MM.1S (cell line): ENCODE results near the gene PRKAG2.

Experiments
- DNase-seq: peaks from one replicate; pipeline ENCODE4 v3.0.0-alpha.2; 2015
- H2AFZ ChIP-seq: fragments of 300-600 bp; sonication (generic); 2 replicates; pipeline ENCODE4 v1.6.0; 2016; ENCODE audit warnings: antibody characterized with exemption, low read length
- H3F3A ChIP-seq: fragments of 300-600 bp; sonication (generic); 2 replicates; pipeline ENCODE4 v1.6.1; 2016; ENCODE audit warnings: mild to moderate bottlenecking, antibody characterized with exemption, low read length, moderate library complexity, mixed read lengths; ENCODE audit not compliant: insufficient read depth
- H3K27ac ChIP-seq: fragments of 300-600 bp; sonication (generic); 2 replicates; pipeline ENCODE4 v1.5.1; 2016; ENCODE audit warnings: mild to moderate bottlenecking, low read length
- H3K27me3 ChIP-seq: fragments of 300-600 bp; sonication (generic); replicated peaks from 2 replicates; pipeline ENCODE4 v1.6.0; 2016; ENCODE audit warnings: low read length; ENCODE audit not compliant: insufficient read depth
- H3K36me3 ChIP-seq: fragments of 300-600 bp; sonication (generic); replicated peaks from 2 replicates; pipeline ENCODE4 v1.6.1; 2016; ENCODE audit warnings: mild to moderate bottlenecking, low read length, mixed read lengths; ENCODE audit not compliant: insufficient read depth
- H3K4me1 ChIP-seq: fragments of 300-600 bp; sonication (generic); 2 replicates; pipeline ENCODE4 v1.6.1; 2016; ENCODE audit warnings: low read length, mixed read lengths
- H3K4me2 ChIP-seq: fragments of 300-600 bp; sonication (generic); 2 replicates; pipeline ENCODE4 v1.6.0; 2016; ENCODE audit warnings: low read depth, low read length
- H3K4me3 ChIP-seq: fragments of 300-600 bp; sonication (generic); 2 replicates; pipeline ENCODE4 v1.5.1; 2016; ENCODE audit warnings: low read length, mixed read lengths
- H3K79me2 ChIP-seq: fragments of 300-600 bp; sonication (generic); 2 replicates; pipeline ENCODE4 v1.6.1; 2016; ENCODE audit warnings: mixed run types, low read length, mixed read lengths
- H3K9ac ChIP-seq: fragments of 300-600 bp; sonication (generic); 2 replicates; pipeline ENCODE4 v1.6.1; 2016; ENCODE audit warnings: low read length, mixed read lengths
- H3K9me2 ChIP-seq: fragments of 300-600 bp; sonication (generic); replicated peaks from 2 replicates; pipeline ENCODE4 v1.6.1; 2016; ENCODE audit warnings: mild to moderate bottlenecking, low read length, mixed read lengths; ENCODE audit not compliant: insufficient read depth
- H3K9me3 ChIP-seq: fragments of 300-600 bp; sonication (generic); replicated peaks from 2 replicates; pipeline ENCODE4 v1.6.1; 2016; ENCODE audit warnings: mild to moderate bottlenecking, low read length, mixed read lengths; ENCODE audit not compliant: insufficient read depth
- H4K20me1 ChIP-seq: fragments of 300-600 bp; sonication (generic); 2 replicates; pipeline ENCODE4 v1.6.1; 2016; ENCODE audit warnings: mild to moderate bottlenecking, low read length, moderate library complexity, mixed read lengths; ENCODE audit not compliant: insufficient read depth
- EZH2 ChIP-seq: fragments of 300-600 bp; sonication (generic); optimal IDR thresholded peaks from 2 replicates; pipeline ENCODE3; 2017; ENCODE audit warnings: low read depth, mild to moderate bottlenecking, antibody characterized with exemption, low read length, mixed read lengths
- EZH2phosphoT487 ChIP-seq: fragments of 300-600 bp; sonication (generic); IDR thresholded peaks from 2 replicates; pipeline ENCODE4 v1.6.1; 2018; ENCODE audit warnings: antibody characterized with exemption, low read length
- TF ChIP-seq, protein P1 (sequence below): fragments of 300-600 bp; sonication (generic); IDR thresholded peaks from 2 replicates; pipeline ENCODE4 v1.5.1; 2016; ENCODE audit warnings: antibody characterized with exemption, low read length, mixed read lengths

Gene PRKAG2

DNA sequence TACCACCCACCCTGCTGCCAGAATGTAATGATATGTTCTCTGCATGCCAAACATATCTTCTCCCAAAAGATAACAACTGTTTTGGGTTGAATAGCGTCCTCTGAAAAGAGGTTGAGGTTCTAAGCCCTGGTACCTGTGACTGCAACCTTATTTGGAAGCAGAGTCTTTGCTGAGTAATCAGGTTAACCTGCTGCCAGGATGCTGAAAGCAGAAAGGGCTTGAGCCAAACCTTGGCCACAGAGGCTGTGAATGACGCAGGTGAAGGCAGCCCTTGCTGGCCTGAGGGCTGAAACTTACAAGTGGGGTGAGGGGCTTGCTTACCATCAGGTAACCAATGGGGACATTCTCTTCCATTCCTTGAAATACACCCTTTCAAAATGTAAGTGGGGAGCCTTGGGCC lies 205.4 kb downstream of the PRKAG2 start:
- no peaks in the 10 kb centered on the region for H4K20me1 ChIP-seq
- H2AFZ ChIP-seq, result no peak overlapping the region
- no peaks in the 10 kb centered on the region for H3F3A ChIP-seq
- H3K9me3 ChIP-seq, result no peaks in the 10 kb centered on the region
- no peaks in the 10 kb centered on the region for H3K36me3 ChIP-seq
- H3K4me1 ChIP-seq, result no peaks in the 10 kb centered on the region
- H3K4me2 ChIP-seq, result no peak overlapping the region
- no peak overlapping the region for H3K4me3 ChIP-seq
- H3K9ac ChIP-seq, result no peak overlapping the region
- H3K27ac ChIP-seq, result no peak overlapping the region
- no peak for DNase-seq
- TF ChIP-seq, protein P1, sequence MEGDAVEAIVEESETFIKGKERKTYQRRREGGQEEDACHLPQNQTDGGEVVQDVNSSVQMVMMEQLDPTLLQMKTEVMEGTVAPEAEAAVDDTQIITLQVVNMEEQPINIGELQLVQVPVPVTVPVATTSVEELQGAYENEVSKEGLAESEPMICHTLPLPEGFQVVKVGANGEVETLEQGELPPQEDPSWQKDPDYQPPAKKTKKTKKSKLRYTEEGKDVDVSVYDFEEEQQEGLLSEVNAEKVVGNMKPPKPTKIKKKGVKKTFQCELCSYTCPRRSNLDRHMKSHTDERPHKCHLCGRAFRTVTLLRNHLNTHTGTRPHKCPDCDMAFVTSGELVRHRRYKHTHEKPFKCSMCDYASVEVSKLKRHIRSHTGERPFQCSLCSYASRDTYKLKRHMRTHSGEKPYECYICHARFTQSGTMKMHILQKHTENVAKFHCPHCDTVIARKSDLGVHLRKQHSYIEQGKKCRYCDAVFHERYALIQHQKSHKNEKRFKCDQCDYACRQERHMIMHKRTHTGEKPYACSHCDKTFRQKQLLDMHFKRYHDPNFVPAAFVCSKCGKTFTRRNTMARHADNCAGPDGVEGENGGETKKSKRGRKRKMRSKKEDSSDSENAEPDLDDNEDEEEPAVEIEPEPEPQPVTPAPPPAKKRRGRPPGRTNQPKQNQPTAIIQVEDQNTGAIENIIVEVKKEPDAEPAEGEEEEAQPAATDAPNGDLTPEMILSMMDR, result no peak
- TF ChIP-seq EZH2, result no peak
- no peak for TF ChIP-seq EZH2phosphoT487
- no peaks in the 10 kb centered on the region for H3K79me2 ChIP-seq
- no peaks in the 10 kb centered on the region for H3K27me3 ChIP-seq
- H3K9me2 ChIP-seq, result no peaks in the 10 kb centered on the region

DNA sequence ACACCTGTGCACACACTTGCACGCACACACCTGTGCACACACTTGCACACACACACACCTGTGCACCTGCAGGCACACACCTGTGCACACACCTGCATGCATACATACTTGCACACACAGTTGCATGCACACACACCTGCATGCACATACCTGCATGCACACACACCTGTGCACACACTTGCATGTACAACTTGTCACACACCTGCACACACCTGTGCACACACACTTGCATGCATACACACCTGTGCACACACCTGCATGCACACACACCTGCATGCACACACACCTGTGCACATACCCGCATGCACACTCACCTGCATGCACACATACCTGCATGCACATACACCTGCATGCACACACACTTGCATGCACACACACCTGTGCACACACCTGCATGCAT lies 207.2 kb downstream of the PRKAG2 start:
- H3F3A ChIP-seq, result no peaks in the 10 kb centered on the region
- no peaks in the 10 kb centered on the region for H3K4me1 ChIP-seq
- no peaks in the 10 kb centered on the region for H3K27me3 ChIP-seq
- no peak for DNase-seq
- H3K27ac ChIP-seq, result no peak overlapping the region
- TF ChIP-seq, protein P1, result no peak
- no peak for TF ChIP-seq EZH2phosphoT487
- TF ChIP-seq EZH2, result no peak
- no peak overlapping the region for H3K4me3 ChIP-seq
- H3K9me3 ChIP-seq, result no peaks in the 10 kb centered on the region
- no peaks in the 10 kb centered on the region for H3K9me2 ChIP-seq
- no peaks in the 10 kb centered on the region for H4K20me1 ChIP-seq
- H3K4me2 ChIP-seq, result no peak overlapping the region
- H3K9ac ChIP-seq, result no peak overlapping the region
- H3K36me3 ChIP-seq, result no peaks in the 10 kb centered on the region
- no peaks in the 10 kb centered on the region for H3K79me2 ChIP-seq
- H2AFZ ChIP-seq, result no peak overlapping the region

DNA sequence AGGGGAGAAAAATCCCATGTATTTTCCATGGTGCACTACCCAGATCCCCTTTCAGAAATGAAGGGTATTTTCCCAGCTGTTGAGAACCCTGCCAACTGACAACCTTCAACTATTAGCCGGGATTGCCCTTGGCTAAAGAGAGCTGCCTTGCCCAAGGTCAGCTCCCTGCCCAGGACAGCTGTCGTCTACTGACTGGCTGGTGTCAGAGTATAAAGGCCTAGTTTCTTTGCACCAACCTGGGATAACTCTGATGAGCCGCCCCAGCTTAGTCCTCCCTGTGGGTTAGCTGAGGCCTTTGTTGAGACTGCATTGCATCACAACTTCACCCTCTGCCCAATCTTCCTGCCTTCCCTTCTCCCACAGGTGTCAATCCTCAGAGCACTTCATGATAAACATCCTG lies 210.0 kb downstream of the PRKAG2 start:
- Histone ChIP-seq H3K4me1 (no peaks in the 10 kb centered on the region), H3K4me3 (no peak overlapping the region), H3K9me2 (no peaks in the 10 kb centered on the region), H3K79me2 (no peaks in the 10 kb centered on the region), H3K4me2 (no peak overlapping the region), H3K9me3 (no peaks in the 10 kb centered on the region), H2AFZ (no peak overlapping the region), H3K9ac (no peak overlapping the region), H3K27ac (no peak overlapping the region), H4K20me1 (no peaks in the 10 kb centered on the region), H3K36me3 (no peaks in the 10 kb centered on the region), H3K27me3 (no peaks in the 10 kb centered on the region), H3F3A (no peaks in the 10 kb centered on the region)
- no peak for DNase-seq
- TF ChIP-seq EZH2 (no peak), EZH2phosphoT487 (no peak)
- TF ChIP-seq, protein P1, result no peak
